ENCODE measurements around the gene MORF4L2.

Gene MORF4L2

DNA sequence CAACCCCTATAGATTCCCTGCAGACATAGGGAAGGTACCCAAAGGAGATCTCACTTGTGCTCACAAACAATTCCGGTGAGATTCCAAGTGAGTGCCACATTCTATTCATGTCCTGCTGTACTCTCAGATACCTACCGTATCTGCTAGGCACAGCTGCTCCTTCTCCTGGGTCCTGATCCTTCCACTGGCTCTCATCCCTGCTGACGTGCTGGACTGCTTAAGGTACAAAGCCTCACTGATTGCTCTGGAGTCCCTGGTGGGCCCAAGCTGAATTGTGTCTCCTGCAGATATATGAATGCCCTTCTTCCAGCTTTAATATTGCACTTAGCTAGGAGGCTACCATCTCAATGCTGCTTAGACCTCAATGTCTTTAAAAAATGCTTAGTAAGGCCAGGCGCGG, 55.4 kb downstream of the MORF4L2 start:
- no peak for DNase-seq (ENCODE audit: low read depth)

- DNase-seq (ENCODE audit: low read depth): no peak
These were observed 56.4 kb downstream of the MORF4L2 start for GRCh38 chrX:103630171-103630511.

GRCh38 chrX:103629318-103630170, 57.0 kb downstream of the MORF4L2 start:
- no peak for DNase-seq (ENCODE audit: low read depth)

DNA sequence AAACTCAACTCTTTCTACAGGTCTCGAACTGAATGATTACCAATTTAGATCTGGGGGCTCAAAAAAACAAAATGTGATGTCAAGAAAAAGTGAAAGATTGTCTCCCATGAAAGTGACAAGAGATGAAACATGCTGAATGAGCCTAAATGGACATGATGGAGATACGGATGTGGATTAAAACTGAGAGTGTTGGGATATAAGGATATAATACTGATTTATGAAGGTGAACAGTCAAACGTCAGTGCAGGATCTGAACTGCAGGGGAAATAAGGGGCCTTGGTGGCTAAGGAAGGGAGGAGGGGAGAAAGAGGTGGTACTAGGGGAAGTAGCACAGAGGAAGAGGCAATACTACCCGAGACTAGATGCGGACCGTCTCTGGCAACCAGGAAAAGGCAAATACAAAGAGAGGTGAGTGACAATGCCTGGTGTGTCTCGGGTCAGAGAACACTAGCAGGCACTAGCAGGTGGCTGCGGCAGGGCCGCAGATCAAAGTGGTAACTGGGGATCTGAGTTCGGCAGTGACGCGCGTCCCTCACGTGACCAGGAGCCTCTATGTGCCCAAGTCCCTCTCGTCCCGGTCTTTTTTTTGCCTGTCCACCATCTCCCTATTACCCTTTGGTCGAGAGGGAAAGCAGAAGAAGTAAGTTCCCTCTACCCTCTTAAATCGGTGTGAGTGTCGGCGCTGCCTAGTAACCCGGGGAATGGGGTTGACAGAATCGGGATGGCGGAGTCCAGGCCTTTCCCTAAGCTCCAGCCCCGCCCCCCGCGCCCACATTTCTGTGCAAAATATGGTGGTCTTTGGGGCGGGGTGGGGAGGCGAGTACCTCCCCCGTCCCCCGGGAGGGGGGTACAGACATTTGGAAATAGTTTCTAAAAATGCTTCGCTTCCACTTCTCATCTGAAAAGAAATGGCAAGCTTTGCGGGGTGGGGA, 57.8 kb downstream of the MORF4L2 start, which contains the start of gene TCEAL1:
Gene TCEAL1, plus strand, starts transcription at position 590 of the 932 bp plus-strand sequence. CDS start 942 bp downstream, outside the sequence.
- no peak for DNase-seq (ENCODE audit: low read depth)

DNA sequence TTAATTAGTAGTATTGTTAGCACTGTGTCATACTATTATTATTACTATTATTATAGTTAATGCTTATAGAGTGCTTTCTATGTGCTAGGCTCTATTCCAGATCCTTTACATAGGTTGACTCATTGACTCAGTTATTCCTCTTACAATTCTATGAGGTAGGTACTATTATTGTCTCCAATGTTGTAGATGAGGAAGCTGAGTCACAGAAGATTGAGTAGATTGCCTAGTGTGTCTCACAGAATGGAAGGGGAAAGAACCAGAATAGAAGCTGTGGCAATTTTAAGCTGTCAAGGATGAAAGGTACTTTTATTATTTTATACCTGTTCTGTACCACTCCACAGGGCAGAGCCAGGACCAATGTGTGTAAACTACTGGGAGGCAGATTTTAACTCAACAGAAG, 59.6 kb downstream of the MORF4L2 start:
- DNase-seq (ENCODE audit: low read depth): no peak

Data from non-pigmented ciliary epithelial cell (primary cell).